Measurements from ENCODE around the gene ZCCHC9. TPM values are rescaled to one million over a fixed set of nuclear protein-coding genes. Genes with fewer than 3 reads are reported as not detected.

The ZCCHC9 gene
- total and polyA plus RNA-seq, 2 donors, result 32.1 to 46.3 TPM

DNA sequence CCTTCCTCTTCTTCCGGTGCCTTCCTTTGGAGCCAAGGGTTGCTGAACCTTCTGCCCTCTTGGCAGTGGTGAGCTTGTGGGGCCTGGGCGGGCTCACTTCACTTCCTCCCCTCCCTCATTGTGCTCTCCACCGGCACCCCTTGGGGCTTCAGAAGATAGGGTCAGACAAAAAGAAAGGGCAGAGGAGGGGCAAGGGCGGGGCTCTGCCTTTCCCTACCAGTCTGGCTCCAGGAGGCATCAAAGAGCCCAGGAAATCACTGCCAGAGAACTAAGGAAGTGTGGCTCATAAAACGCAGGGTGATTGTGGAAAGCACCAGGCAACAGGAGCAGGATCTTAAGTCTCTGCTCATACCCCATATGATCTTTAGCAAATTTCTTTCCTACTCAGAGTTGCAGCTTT lies 57.7 kb downstream of the ZCCHC9 start:
- no peak for DNase-seq (ENCODE audit: low read depth in 6 of 9, low spot score in 9 of 9)
- Histone ChIP-seq H3K9me3 (ENCODE audit: control insufficient read depth in 2 of 2, insufficient read depth in 1 of 2, low read length in 1 of 2) (no peaks in the 10 kb centered on the region), H3K4me1 (ENCODE audit: control insufficient read depth in 2 of 2, insufficient read depth in 2 of 2, low read length in 2 of 2) (no peaks in the 10 kb centered on the region), H3K4me3 (ENCODE audit: low read length in 2 of 2) (no peak overlapping the region), H3K36me3 (ENCODE audit: control insufficient read depth in 2 of 2, insufficient read depth in 2 of 2, low read length in 1 of 2) (no peaks in the 10 kb centered on the region), H3K27ac (ENCODE audit: low read depth in 1 of 2, low read length in 1 of 2) (no peak overlapping the region), H3K27me3 (ENCODE audit: control insufficient read depth in 2 of 2, insufficient read depth in 1 of 2, low read length in 1 of 2) (no peaks in the 10 kb centered on the region)
- WGBS, result 74% methylated on average over 5 of the region's 5 CpGs

DNA sequence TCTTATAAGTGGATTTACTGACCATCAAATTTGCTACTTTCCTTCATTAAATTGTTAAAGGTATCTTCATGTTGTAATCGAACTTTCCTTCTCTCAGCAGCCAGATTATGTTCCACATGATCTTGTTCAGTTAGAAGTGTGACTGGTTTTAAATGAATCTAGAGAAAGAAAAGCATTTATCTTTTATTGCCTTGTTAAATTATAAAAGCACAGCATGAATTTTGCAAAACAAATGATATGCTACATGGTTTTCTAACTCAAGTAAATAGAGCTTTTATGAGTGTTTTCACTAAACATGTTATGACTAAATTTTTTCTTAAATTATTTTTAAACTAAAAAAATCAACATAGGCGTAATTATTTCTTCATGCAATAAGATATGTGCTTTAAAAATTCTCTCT lies 58.5 kb downstream of the ZCCHC9 start:
- no peak for DNase-seq (ENCODE audit: low read depth in 6 of 9, low spot score in 9 of 9)

GRCh38 chr5:81360640-81361039 lies 59.3 kb downstream of the ZCCHC9 start:
- no peak for DNase-seq (ENCODE audit: low read depth in 6 of 9, low spot score in 9 of 9)
- Histone ChIP-seq H3K4me3 (ENCODE audit: low read length in 2 of 2) (no peak overlapping the region), H3K27me3 (ENCODE audit: control insufficient read depth in 2 of 2, insufficient read depth in 1 of 2, low read length in 1 of 2) (no peaks in the 10 kb centered on the region), H3K36me3 (ENCODE audit: control insufficient read depth in 2 of 2, insufficient read depth in 2 of 2, low read length in 1 of 2) (no peaks in the 10 kb centered on the region), H3K4me1 (ENCODE audit: control insufficient read depth in 2 of 2, insufficient read depth in 2 of 2, low read length in 2 of 2) (no peaks in the 10 kb centered on the region), H3K27ac (ENCODE audit: low read depth in 1 of 2, low read length in 1 of 2) (no peak overlapping the region), H3K9me3 (ENCODE audit: control insufficient read depth in 2 of 2, insufficient read depth in 1 of 2, low read length in 1 of 2) (no peaks in the 10 kb centered on the region)
- WGBS, result 96% methylated on average over 4 of the region's 4 CpGs

More for the DNA sequence above, 58.5 kb downstream of the ZCCHC9 start:
- H3K9me3 ChIP-seq (ENCODE audit: control insufficient read depth in 2 of 2, insufficient read depth in 1 of 2, low read length in 1 of 2), result no peaks in the 10 kb centered on the region
- no peak overlapping the region for H3K4me3 ChIP-seq (ENCODE audit: low read length in 2 of 2)
- no peaks in the 10 kb centered on the region for H3K27me3 ChIP-seq (ENCODE audit: control insufficient read depth in 2 of 2, insufficient read depth in 1 of 2, low read length in 1 of 2)
- no peaks in the 10 kb centered on the region for H3K36me3 ChIP-seq (ENCODE audit: control insufficient read depth in 2 of 2, insufficient read depth in 2 of 2, low read length in 1 of 2)
- H3K27ac ChIP-seq (ENCODE audit: low read depth in 1 of 2, low read length in 1 of 2), result no peak overlapping the region
- H3K4me1 ChIP-seq (ENCODE audit: control insufficient read depth in 2 of 2, insufficient read depth in 2 of 2, low read length in 2 of 2), result no peaks in the 10 kb centered on the region
- 97% methylated on average over 2 of the region's 2 CpGs for WGBS

DNA sequence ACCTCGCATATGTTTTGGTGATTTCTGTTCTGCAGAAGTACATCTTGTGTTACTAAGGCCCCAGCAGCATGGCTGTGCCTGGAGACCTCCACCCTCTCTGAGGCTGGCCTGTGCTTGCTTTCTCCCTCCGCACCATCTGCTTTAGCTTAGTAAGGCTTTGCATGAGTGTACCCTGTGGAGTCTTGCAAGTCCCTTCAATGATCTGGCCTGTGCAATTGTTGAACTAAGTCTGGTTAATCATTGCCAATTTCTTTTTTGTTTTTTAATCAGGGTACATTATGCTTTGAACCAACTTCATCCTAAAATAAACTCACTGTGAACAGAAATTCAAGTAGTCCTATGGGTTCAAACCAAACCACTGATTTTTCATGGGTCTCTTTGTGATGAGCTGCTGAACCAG lies 60.2 kb downstream of the ZCCHC9 start:
- Histone ChIP-seq H3K4me1 (ENCODE audit: control insufficient read depth in 2 of 2, insufficient read depth in 2 of 2, low read length in 2 of 2) (no peaks in the 10 kb centered on the region), H3K9me3 (ENCODE audit: control insufficient read depth in 2 of 2, insufficient read depth in 1 of 2, low read length in 1 of 2) (no peaks in the 10 kb centered on the region), H3K36me3 (ENCODE audit: control insufficient read depth in 2 of 2, insufficient read depth in 2 of 2, low read length in 1 of 2) (no peaks in the 10 kb centered on the region), H3K27ac (ENCODE audit: low read depth in 1 of 2, low read length in 1 of 2) (no peak overlapping the region), H3K4me3 (ENCODE audit: low read length in 2 of 2) (no peak overlapping the region), H3K27me3 (ENCODE audit: control insufficient read depth in 2 of 2, insufficient read depth in 1 of 2, low read length in 1 of 2) (no peaks in the 10 kb centered on the region)
- 98% methylated on average over 2 of the region's 2 CpGs for WGBS
- no peak for DNase-seq (ENCODE audit: low read depth in 6 of 9, low spot score in 9 of 9)

Other genes starting within 250 kb of the ZCCHC9 start
- 0.33 TPM for gene CKMT2, start 68.3 kb upstream of the ZCCHC9 start, total RNA-seq
- 1.7 TPM for gene CKMT2, start 68.3 kb upstream of the ZCCHC9 start, polyA plus RNA-seq
- gene ACOT12, start 92.5 kb downstream of the ZCCHC9 start, total RNA-seq, result 0.05 TPM
- gene ACOT12, start 92.5 kb downstream of the ZCCHC9 start, polyA plus RNA-seq, result 0.14 TPM

Data from thymus (tissue), 11 donors.